ENCODE measurements around the gene XRCC1. TPM values are rescaled to one million over a fixed set of nuclear protein-coding genes. Genes with fewer than 3 reads are reported as not detected.
"Not testable (repeated sequence)": the region's sequence is repeated elsewhere in the genome, so short reads cannot be mapped to it uniquely, and the experiment has no call there.

Gene XRCC1
- total RNA-seq, 4 donors from 2014 or later = 18.3 to 35.4 (median 25.2) TPM

- TF ChIP-seq POLR2A (IDR thresholded peaks at IDR 0.05) (no peak), CTCF (IDR thresholded peaks at IDR 0.05) (no peak), EP300 (IDR thresholded peaks at IDR 0.05) (no peak), POLR2AphosphoS5 (IDR thresholded peaks at IDR 0.05) (no peak)
- H3K36me3 ChIP-seq = peaks cover 33% of the 10 kb centered on the region
- 85% methylated on average over 6 of the region's 6 CpGs for WGBS
Observed at GRCh38 chr19:43589678-43590077, 14.4 kb upstream of the XRCC1 start.

GRCh38 chr19:43589277-43589676, 13.9 kb upstream of the XRCC1 start:
- no peak for DNase-seq (ENCODE audit: low spot score in 2 of 2)
- WGBS = 76% methylated on average over 5 of the region's 5 CpGs
- Histone ChIP-seq H3K9me3 (no peaks in the 10 kb centered on the region), H3K4me1 (peaks cover 17% of the 10 kb centered on the region), H3K27ac (no peak overlapping the region), H3K36me3 (peaks cover 33% of the 10 kb centered on the region), H3K27me3 (no peaks in the 10 kb centered on the region), H3K4me3 (no peak overlapping the region)
- TF ChIP-seq POLR2A (IDR thresholded peaks at IDR 0.05) = no peak
- TF ChIP-seq POLR2AphosphoS5 (IDR thresholded peaks at IDR 0.05) = no peak

More at GRCh38 chr19:43589678-43590077, 14.4 kb upstream of the XRCC1 start:
- no peaks in the 10 kb centered on the region for H3K27me3 ChIP-seq
- H3K27ac ChIP-seq = no peak overlapping the region
- H3K4me1 ChIP-seq = peaks cover 21% of the 10 kb centered on the region
- H3K4me3 ChIP-seq = no peak overlapping the region
- no peaks in the 10 kb centered on the region for H3K9me3 ChIP-seq
- no peak for DNase-seq (ENCODE audit: low spot score in 2 of 2)

GRCh38 chr19:43587029-43587428, 11.7 kb upstream of the XRCC1 start:
- H3K27me3 ChIP-seq; H3K27ac ChIP-seq; H3K9me3 ChIP-seq; H3K4me1 ChIP-seq; DNase-seq (ENCODE audit: low spot score in 2 of 2); H3K4me3 ChIP-seq: not testable (repeated sequence)
- WGBS = 95% methylated on average over 3 of the region's 3 CpGs
- peaks cover 18% of the 10 kb centered on the region for H3K36me3 ChIP-seq

GRCh38 chr19:43586346-43586745, 11.0 kb upstream of the XRCC1 start:
- DNase-seq (ENCODE audit: low spot score in 2 of 2) = no peak
- peaks cover 12% of the 10 kb centered on the region for H3K4me1 ChIP-seq
- TF ChIP-seq POLR2A (IDR thresholded peaks at IDR 0.05) = no peak
- TF ChIP-seq POLR2AphosphoS5 (IDR thresholded peaks at IDR 0.05) = no peak
- no peak for TF ChIP-seq CTCF (IDR thresholded peaks at IDR 0.05)
- no peak for TF ChIP-seq EP300 (IDR thresholded peaks at IDR 0.05)
- WGBS = 76% methylated on average over 2 of the region's 2 CpGs
- no peaks in the 10 kb centered on the region for H3K27me3 ChIP-seq
- no peaks in the 10 kb centered on the region for H3K9me3 ChIP-seq
- no peak overlapping the region for H3K4me3 ChIP-seq
- H3K27ac ChIP-seq = no peak overlapping the region
- peaks cover 11% of the 10 kb centered on the region for H3K36me3 ChIP-seq

- WGBS = 100% methylated on average over 1 of the region's 1 CpG
- Histone ChIP-seq H3K4me3 (no peak overlapping the region), H3K27ac (no peak overlapping the region), H3K4me1 (peaks cover 20% of the 10 kb centered on the region), H3K9me3 (no peaks in the 10 kb centered on the region), H3K36me3 (no peaks in the 10 kb centered on the region), H3K27me3 (no peaks in the 10 kb centered on the region)
- no peak for DNase-seq (ENCODE audit: low spot score in 2 of 2)
- TF ChIP-seq POLR2AphosphoS5 (IDR thresholded peaks at IDR 0.05) (no peak), POLR2A (IDR thresholded peaks at IDR 0.05) (no peak), CTCF (IDR thresholded peaks at IDR 0.05) (no peak), EP300 (IDR thresholded peaks at IDR 0.05) (no peak)
Observed at GRCh38 chr19:43584484-43584883, 9.2 kb upstream of the XRCC1 start.

- H3K4me1 ChIP-seq = peaks cover 20% of the 10 kb centered on the region
- no peaks in the 10 kb centered on the region for H3K36me3 ChIP-seq
- TF ChIP-seq CTCF (IDR thresholded peaks at IDR 0.05) (no peak), EP300 (IDR thresholded peaks at IDR 0.05) (no peak), POLR2AphosphoS5 (IDR thresholded peaks at IDR 0.05) (no peak), POLR2A (IDR thresholded peaks at IDR 0.05) (no peak)
- no peak overlapping the region for H3K4me3 ChIP-seq
- no peaks in the 10 kb centered on the region for H3K27me3 ChIP-seq
- no peak overlapping the region for H3K27ac ChIP-seq
- no peak for DNase-seq (ENCODE audit: low spot score in 2 of 2)
- H3K9me3 ChIP-seq = no peaks in the 10 kb centered on the region
- WGBS = 91% methylated on average over 2 of the region's 2 CpGs
Observed at GRCh38 chr19:43582495-43582894, 7.2 kb upstream of the XRCC1 start.
